Calu3 (cell line): ENCODE results near the gene ZSWIM3. TPM values are rescaled to one million over a fixed set of nuclear protein-coding genes. Genes with fewer than 3 reads are reported as not detected.

Experiments used
- BruUV-seq: library from RNA; stranded (reverse); fragments of 400-500 nt; replicated peaks from 2 replicates; lab custom pipeline; 2021; lab: Mats Ljungman, UMichigan
- CTCF ChIA-PET: fragments of 300-600 bp; sonication (Branson Sonifier 250); formaldehyde crosslinking; loops from one replicate; lab custom pipeline; 2022; ENCODE audit warnings: antibody characterized with exemption; lab: Charles Lee
- DNase-seq: peaks from one replicate; pipeline ENCODE4 v3.0.0; 2022
- H3K27ac Mint-ChIP-seq: one replicate; pipeline ENCODE4 v1.8.0; 2022; ENCODE audit warnings: mixed read lengths; ENCODE audit not compliant: unreplicated experiment
- H3K27me3 Mint-ChIP-seq: one replicate; pipeline ENCODE4 v1.8.0; 2022; ENCODE audit warnings: mixed read lengths; ENCODE audit not compliant: unreplicated experiment
- H3K36me3 Mint-ChIP-seq: one replicate; pipeline ENCODE4 v1.8.0; 2022; ENCODE audit warnings: mild to moderate bottlenecking, moderate library complexity, mixed read lengths; ENCODE audit not compliant: insufficient read depth, unreplicated experiment
- H3K4me1 Mint-ChIP-seq: one replicate; pipeline ENCODE4 v1.8.0; 2022; ENCODE audit warnings: mild to moderate bottlenecking, low read depth, mixed read lengths; ENCODE audit not compliant: unreplicated experiment
- H3K4me3 Mint-ChIP-seq: one replicate; pipeline ENCODE4 v1.8.0; 2022; ENCODE audit warnings: mild to moderate bottlenecking, low read depth, moderate library complexity, mixed read lengths; ENCODE audit not compliant: unreplicated experiment
- H3K9me3 Mint-ChIP-seq: one replicate; pipeline ENCODE4 v1.8.0; 2022; ENCODE audit warnings: low read depth, mixed read lengths; ENCODE audit not compliant: unreplicated experiment
- intact Hi-C: fragments of 100-400 bp; cut with micrococcal nuclease; formaldehyde crosslinking; loops from one replicate; pipeline ENCODE4 v1.10.0; 2022; ENCODE audit not compliant: unreplicated experiment
- total RNA-seq: library from RNA; stranded (reverse); gene quantifications from 2 replicates; pipeline ENCODE4 v1.2.3, GENCODE V29; 2022
- TF ChIP-seq, protein P1 (sequence below): fragments of 200-600 bp; IDR thresholded peaks from one replicate; pipeline ENCODE4 v1.8.0; 2022; ENCODE audit warnings: antibody characterized with exemption; ENCODE audit not compliant: unreplicated experiment

Gene ZSWIM3
- total RNA-seq, 1 experiment from 2014 or later, result 5.2 TPM

DNA sequence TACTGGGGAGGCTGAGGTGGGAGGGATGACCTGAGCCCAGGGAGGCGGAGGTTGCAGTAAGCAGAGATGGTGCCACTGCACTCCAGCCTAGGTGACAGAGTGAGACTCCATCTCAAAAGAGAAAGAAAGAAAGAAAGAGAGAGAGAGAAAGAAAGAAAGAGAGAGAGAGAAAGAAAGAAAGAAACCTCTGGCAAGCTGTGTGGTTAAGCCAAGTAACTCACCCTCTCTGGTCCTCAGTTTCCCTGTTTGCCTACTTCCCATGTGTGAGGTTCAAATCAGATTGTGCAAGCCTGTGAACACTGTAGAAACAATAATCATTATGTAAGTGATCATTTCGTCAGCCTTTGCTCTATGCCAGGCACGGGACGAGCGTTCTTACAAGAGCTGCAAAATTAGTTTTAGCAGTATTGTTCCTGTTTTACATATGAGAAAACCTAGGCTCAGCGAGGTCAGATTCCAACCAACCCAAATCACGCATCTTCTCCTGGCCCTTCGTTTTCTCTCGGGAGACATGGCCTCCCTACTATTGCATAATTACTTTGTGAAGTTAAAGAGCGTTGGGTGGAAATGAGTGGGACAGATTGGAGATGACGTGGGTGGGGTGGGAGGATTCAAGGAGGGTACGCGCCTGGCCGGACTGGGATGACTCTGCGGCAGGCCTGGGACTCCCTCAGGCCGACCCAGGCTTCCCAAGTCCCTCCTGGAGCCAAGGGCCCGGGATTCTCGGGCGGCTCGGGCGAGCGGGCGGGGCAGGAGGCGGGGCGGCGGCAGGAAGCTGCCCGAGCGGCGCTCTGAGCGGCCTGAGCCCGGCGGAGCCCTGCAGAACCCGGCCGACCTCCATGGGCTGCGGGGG is 24.2 kb upstream of the ZSWIM3 start, which contains the start of gene SNX21:
Gene SNX21, plus strand, starts transcription at position 770 of the 853 bp plus-strand sequence. CDS start 121 bp downstream, outside the sequence.
- no TSS peak for BruUV-seq
- Mint-ChIP-seq H3K27me3 (no peaks in the 10 kb centered on the region), H3K36me3 (peaks cover 31% of the 10 kb centered on the region), H3K27ac (peak within 1 kb of the TSS; percentile 67), H3K9me3 (no peaks in the 10 kb centered on the region), H3K4me3 (peak within 1 kb of the TSS; percentile 86), H3K4me1 (peaks cover 8% of the 10 kb centered on the region)
- DNase-seq, result peak; percentile 86
- CTCF ChIA-PET, result interaction anchor here (1.1 to 1.5 kb wide), 2 partner anchors 8 to 9 kb away, joined by 3 to 4 read pairs; no protein-coding TSS in a partner anchor
- intact Hi-C loops, result no loop called here
- TF ChIP-seq, protein P1, sequence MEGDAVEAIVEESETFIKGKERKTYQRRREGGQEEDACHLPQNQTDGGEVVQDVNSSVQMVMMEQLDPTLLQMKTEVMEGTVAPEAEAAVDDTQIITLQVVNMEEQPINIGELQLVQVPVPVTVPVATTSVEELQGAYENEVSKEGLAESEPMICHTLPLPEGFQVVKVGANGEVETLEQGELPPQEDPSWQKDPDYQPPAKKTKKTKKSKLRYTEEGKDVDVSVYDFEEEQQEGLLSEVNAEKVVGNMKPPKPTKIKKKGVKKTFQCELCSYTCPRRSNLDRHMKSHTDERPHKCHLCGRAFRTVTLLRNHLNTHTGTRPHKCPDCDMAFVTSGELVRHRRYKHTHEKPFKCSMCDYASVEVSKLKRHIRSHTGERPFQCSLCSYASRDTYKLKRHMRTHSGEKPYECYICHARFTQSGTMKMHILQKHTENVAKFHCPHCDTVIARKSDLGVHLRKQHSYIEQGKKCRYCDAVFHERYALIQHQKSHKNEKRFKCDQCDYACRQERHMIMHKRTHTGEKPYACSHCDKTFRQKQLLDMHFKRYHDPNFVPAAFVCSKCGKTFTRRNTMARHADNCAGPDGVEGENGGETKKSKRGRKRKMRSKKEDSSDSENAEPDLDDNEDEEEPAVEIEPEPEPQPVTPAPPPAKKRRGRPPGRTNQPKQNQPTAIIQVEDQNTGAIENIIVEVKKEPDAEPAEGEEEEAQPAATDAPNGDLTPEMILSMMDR, result no peak

DNA sequence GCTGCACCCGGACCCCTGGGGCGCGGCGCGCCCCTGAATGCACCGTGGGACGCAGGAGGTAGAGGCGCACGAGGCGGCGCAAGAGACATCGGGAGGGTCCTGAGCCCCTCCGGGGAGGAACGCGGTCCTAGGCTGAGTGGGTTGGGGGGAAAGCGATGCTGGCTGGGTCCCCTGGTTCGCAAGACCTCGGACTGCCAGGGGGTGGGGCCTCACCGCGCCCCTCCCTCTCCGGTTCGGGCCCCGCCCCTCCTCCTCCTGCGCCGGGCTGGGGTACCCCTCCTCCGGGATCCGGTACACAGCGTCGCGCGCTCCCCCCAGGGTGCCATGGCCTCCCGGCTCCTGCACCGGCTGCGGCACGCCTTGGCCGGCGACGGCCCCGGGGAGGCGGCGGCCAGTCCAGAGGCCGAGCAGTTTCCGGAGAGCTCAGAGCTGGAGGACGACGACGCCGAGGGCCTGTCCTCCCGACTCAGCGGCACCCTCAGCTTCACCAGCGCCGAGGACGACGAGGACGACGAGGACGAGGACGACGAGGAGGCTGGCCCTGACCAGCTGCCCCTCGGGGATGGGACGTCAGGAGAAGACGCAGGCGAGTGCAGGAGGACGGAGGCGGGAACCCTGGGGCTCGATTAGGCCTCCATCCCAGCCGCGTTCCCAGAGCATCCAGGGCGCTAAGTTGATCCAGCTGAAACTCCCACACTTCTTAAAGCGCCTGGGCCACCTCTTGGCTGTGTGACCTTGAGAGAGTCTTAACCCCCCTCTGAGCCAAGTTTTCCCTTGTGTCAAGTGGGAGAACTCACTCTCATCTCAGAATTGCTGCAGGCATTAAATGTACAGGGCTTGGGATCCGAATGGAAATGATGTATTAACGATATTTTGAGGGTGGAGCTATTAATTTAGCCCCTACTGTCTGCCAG is 23.3 kb upstream of the ZSWIM3 start:
- peak overlapping the region; percentile 67 for H3K27ac Mint-ChIP-seq
- H3K36me3 Mint-ChIP-seq, result peaks cover 31% of the 10 kb centered on the region
- TF ChIP-seq, protein P1, result no peak
- intact Hi-C loops, result no loop called here
- BruUV-seq, result no TSS peak
- DNase-seq, result peak; percentile 83
- no peaks in the 10 kb centered on the region for H3K9me3 Mint-ChIP-seq
- peak overlapping the region; percentile 86 for H3K4me3 Mint-ChIP-seq
- no peaks in the 10 kb centered on the region for H3K27me3 Mint-ChIP-seq
- CTCF ChIA-PET, result interaction anchor here (0.6 to 1.5 kb wide), 4 partner anchors 8 to 283 kb away, joined by 3 to 4 read pairs (median 3); no protein-coding TSS in a partner anchor
- peaks cover 8% of the 10 kb centered on the region for H3K4me1 Mint-ChIP-seq

DNA sequence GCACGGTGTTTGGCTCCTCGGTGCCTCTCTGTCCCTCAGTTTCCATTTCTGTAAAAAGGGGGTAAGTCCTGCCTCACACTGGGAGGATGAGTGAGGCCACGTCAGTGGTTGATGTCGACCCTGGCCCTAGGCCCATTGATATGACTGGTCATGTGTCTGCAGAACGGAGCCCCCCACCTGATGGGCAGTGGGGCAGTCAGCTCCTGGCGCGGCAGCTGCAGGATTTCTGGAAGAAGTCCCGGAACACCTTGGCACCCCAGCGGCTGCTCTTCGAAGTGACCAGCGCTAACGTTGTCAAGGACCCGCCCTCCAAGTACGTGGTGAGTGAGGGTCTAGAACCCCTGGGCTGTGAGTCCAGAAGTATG is 22.6 kb upstream of the ZSWIM3 start:
- TF ChIP-seq, protein P1, result no peak
- Mint-ChIP-seq H3K27ac (no peak overlapping the region), H3K9me3 (no peaks in the 10 kb centered on the region), H3K27me3 (no peaks in the 10 kb centered on the region), H3K4me3 (peak overlapping the region; percentile 86), H3K36me3 (peaks cover 31% of the 10 kb centered on the region), H3K4me1 (peaks cover 8% of the 10 kb centered on the region)
- no TSS peak for BruUV-seq
- CTCF ChIA-PET, result interaction anchor here (1.1 to 1.5 kb wide), 3 partner anchors 9 to 88 kb away, joined by 3 to 4 read pairs (median 3); no protein-coding TSS in a partner anchor
- no peak for DNase-seq
- intact Hi-C loops, result no loop called here

DNA sequence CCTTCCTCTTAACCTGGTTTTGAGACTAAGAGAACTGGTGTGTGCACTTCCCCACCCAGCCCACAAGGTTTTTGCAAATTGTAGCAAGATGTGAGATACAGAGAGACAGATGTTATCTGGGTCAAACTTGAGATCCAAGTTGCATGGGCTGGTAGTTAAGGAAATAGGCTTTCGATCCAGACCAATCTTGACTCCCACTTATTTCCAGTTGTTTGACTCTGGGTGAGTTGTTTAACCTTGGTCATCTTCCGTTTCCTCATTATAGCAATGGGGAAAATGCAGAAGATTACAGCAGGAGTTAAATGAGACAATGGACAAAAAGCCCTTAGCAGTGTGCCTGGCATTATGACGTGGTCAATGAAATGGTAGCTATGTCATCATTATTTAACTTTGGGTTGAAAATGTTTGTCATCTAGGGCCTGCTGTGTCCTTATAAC is 22.1 kb upstream of the ZSWIM3 start:
- H3K27ac Mint-ChIP-seq, result no peak overlapping the region

More for the DNA sequence above, 22.1 kb upstream of the ZSWIM3 start:
- no peaks in the 10 kb centered on the region for H3K9me3 Mint-ChIP-seq
- TF ChIP-seq, protein P1, result no peak
- peaks cover 31% of the 10 kb centered on the region for H3K36me3 Mint-ChIP-seq
- peaks cover 8% of the 10 kb centered on the region for H3K4me1 Mint-ChIP-seq
- H3K27me3 Mint-ChIP-seq, result no peaks in the 10 kb centered on the region
- no peak for DNase-seq
- TSS peak; percentile 49 for BruUV-seq
- no peak overlapping the region for H3K4me3 Mint-ChIP-seq
- CTCF ChIA-PET, result interaction anchor here (1.2 kb wide), 1 partner anchor 87 kb away, joined by 3 read pairs; no protein-coding TSS in a partner anchor
- intact Hi-C loops, result no loop called here
